ENCODE results near the gene RYR1. TPM values are rescaled to one million over a fixed set of nuclear protein-coding genes. Genes with fewer than 3 reads are reported as not detected.
A peak's percentile ranks its signal among the peaks of the same experiment; 100 is the strongest.
"Not testable (repeated sequence)": the region's sequence is repeated elsewhere in the genome, so short reads cannot be mapped to it uniquely, and the experiment has no call there.

RYR1 gene
- total RNA-seq, 1 experiment from 2014 or later = 0.45 TPM

- not testable (repeated sequence) for H4K20me1 ChIP-seq (ENCODE audit: insufficient read depth, low read depth, low read length); DNase-seq; H3K4me2 ChIP-seq (ENCODE audit: low read depth, low read length, poor library complexity, severe bottlenecking); H3K4me3 ChIP-seq (ENCODE audit: low read length); H3K27ac ChIP-seq (ENCODE audit: low read length); H3K9me2 ChIP-seq (replicated peaks; ENCODE audit: insufficient read depth, low read length); H3K9me3 ChIP-seq (ENCODE audit: low read length); H3K9ac ChIP-seq (ENCODE audit: low read length); H3K79me2 ChIP-seq (ENCODE audit: low read length); H3K27me3 ChIP-seq (ENCODE audit: low read length); H3K36me3 ChIP-seq (ENCODE audit: insufficient read depth, low read length); H2AFZ ChIP-seq (ENCODE audit: low read length)
- peaks cover 31% of the 10 kb centered on the region for H3K4me1 ChIP-seq (ENCODE audit: low read length)
These were observed 119.7 kb downstream of the RYR1 start for GRCh38 chr19:38553239-38553638.

- no peaks in the 10 kb centered on the region for H3K36me3 ChIP-seq (ENCODE audit: insufficient read depth, low read length)
- H2AFZ ChIP-seq (ENCODE audit: low read length) = peak overlapping the region; percentile 74
- no peaks in the 10 kb centered on the region for H3K9me2 ChIP-seq (replicated peaks; ENCODE audit: insufficient read depth, low read length)
- no peaks in the 10 kb centered on the region for H3K9me3 ChIP-seq (ENCODE audit: low read length)
- H3K79me2 ChIP-seq (ENCODE audit: low read length) = no peaks in the 10 kb centered on the region
- H3K4me3 ChIP-seq (ENCODE audit: low read length) = no peak overlapping the region
- no peaks in the 10 kb centered on the region for H3K27me3 ChIP-seq (ENCODE audit: low read length)
- peak overlapping the region; percentile 42 for H3K4me2 ChIP-seq (ENCODE audit: low read depth, low read length, poor library complexity, severe bottlenecking)
- H4K20me1 ChIP-seq (ENCODE audit: insufficient read depth, low read depth, low read length) = no peaks in the 10 kb centered on the region
- peak overlapping the region; percentile 86 for H3K27ac ChIP-seq (ENCODE audit: low read length)
- H3K4me1 ChIP-seq (ENCODE audit: low read length) = peaks cover 40% of the 10 kb centered on the region
- H3K9ac ChIP-seq (ENCODE audit: low read length) = peak overlapping the region; percentile 32; the same call in 1 of the 2 replicates
- DNase-seq = peak; percentile 79
These were observed 121.2 kb downstream of the RYR1 start for GRCh38 chr19:38554676-38555141.

- Histone ChIP-seq H3K79me2 (ENCODE audit: low read length) (no peaks in the 10 kb centered on the region), H3K27ac (ENCODE audit: low read length) (peak overlapping the region; percentile 86), H3K27me3 (ENCODE audit: low read length) (no peaks in the 10 kb centered on the region), H4K20me1 (ENCODE audit: insufficient read depth, low read depth, low read length) (no peaks in the 10 kb centered on the region), H2AFZ (ENCODE audit: low read length) (peak overlapping the region; percentile 74), H3K9me3 (ENCODE audit: low read length) (no peaks in the 10 kb centered on the region), H3K4me2 (ENCODE audit: low read depth, low read length, poor library complexity, severe bottlenecking) (peak overlapping the region; percentile 42), H3K36me3 (ENCODE audit: insufficient read depth, low read length) (no peaks in the 10 kb centered on the region), H3K9ac (ENCODE audit: low read length) (peak overlapping the region; percentile 32; the same call in 1 of the 2 replicates), H3K4me3 (ENCODE audit: low read length) (no peak overlapping the region), H3K4me1 (ENCODE audit: low read length) (peaks cover 45% of the 10 kb centered on the region), H3K9me2 (replicated peaks; ENCODE audit: insufficient read depth, low read length) (no peaks in the 10 kb centered on the region)
- peak; percentile 74 for DNase-seq
These were observed 121.7 kb downstream of the RYR1 start for GRCh38 chr19:38555200-38555599.

GRCh38 chr19:38556521-38557174 lies 123.2 kb downstream of the RYR1 start:
- H4K20me1 ChIP-seq (ENCODE audit: insufficient read depth, low read depth, low read length) = no peaks in the 10 kb centered on the region
- H3K4me3 ChIP-seq (ENCODE audit: low read length) = peak overlapping the region; percentile 45; the same call in 1 of the 2 replicates
- H2AFZ ChIP-seq (ENCODE audit: low read length) = peak overlapping the region; percentile 96
- H3K9me3 ChIP-seq (ENCODE audit: low read length) = no peaks in the 10 kb centered on the region
- peak overlapping the region; percentile 86 for H3K27ac ChIP-seq (ENCODE audit: low read length)
- DNase-seq = peak; percentile 88
- H3K4me1 ChIP-seq (ENCODE audit: low read length) = peaks cover 56% of the 10 kb centered on the region
- H3K4me2 ChIP-seq (ENCODE audit: low read depth, low read length, poor library complexity, severe bottlenecking) = peak overlapping the region; percentile 66
- H3K9me2 ChIP-seq (replicated peaks; ENCODE audit: insufficient read depth, low read length) = no peaks in the 10 kb centered on the region
- no peaks in the 10 kb centered on the region for H3K27me3 ChIP-seq (ENCODE audit: low read length)
- H3K9ac ChIP-seq (ENCODE audit: low read length) = peak overlapping the region; percentile 63
- H3K36me3 ChIP-seq (ENCODE audit: insufficient read depth, low read length) = no peaks in the 10 kb centered on the region
- H3K79me2 ChIP-seq (ENCODE audit: low read length) = no peaks in the 10 kb centered on the region

GRCh38 chr19:38557205-38557799 lies 123.8 kb downstream of the RYR1 start:
- Histone ChIP-seq H3K79me2 (ENCODE audit: low read length) (no peaks in the 10 kb centered on the region), H3K4me1 (ENCODE audit: low read length) (peaks cover 63% of the 10 kb centered on the region), H4K20me1 (ENCODE audit: insufficient read depth, low read depth, low read length) (no peaks in the 10 kb centered on the region), H3K9me3 (ENCODE audit: low read length) (no peaks in the 10 kb centered on the region), H2AFZ (ENCODE audit: low read length) (peak overlapping the region; percentile 96), H3K4me2 (ENCODE audit: low read depth, low read length, poor library complexity, severe bottlenecking) (peak overlapping the region; percentile 66), H3K27ac (ENCODE audit: low read length) (peak overlapping the region; percentile 86), H3K4me3 (ENCODE audit: low read length) (peak overlapping the region; percentile 45; the same call in 1 of the 2 replicates), H3K36me3 (ENCODE audit: insufficient read depth, low read length) (no peaks in the 10 kb centered on the region), H3K9ac (ENCODE audit: low read length) (peak overlapping the region; percentile 63), H3K9me2 (replicated peaks; ENCODE audit: insufficient read depth, low read length) (no peaks in the 10 kb centered on the region), H3K27me3 (ENCODE audit: low read length) (no peaks in the 10 kb centered on the region)
- DNase-seq = peak; percentile 89

- DNase-seq; H2AFZ ChIP-seq (ENCODE audit: low read length); H3K4me3 ChIP-seq (ENCODE audit: low read length); H3K27me3 ChIP-seq (ENCODE audit: low read length); H3K36me3 ChIP-seq (ENCODE audit: insufficient read depth, low read length); H3K9me2 ChIP-seq (replicated peaks; ENCODE audit: insufficient read depth, low read length); H3K9me3 ChIP-seq (ENCODE audit: low read length); H3K79me2 ChIP-seq (ENCODE audit: low read length); H4K20me1 ChIP-seq (ENCODE audit: insufficient read depth, low read depth, low read length): not testable (repeated sequence)
- peak overlapping the region; percentile 99 for H3K27ac ChIP-seq (ENCODE audit: low read length)
- H3K9ac ChIP-seq (ENCODE audit: low read length) = peak overlapping the region; percentile 66; the same call in 1 of the 2 replicates
- peak overlapping the region; percentile 76 for H3K4me2 ChIP-seq (ENCODE audit: low read depth, low read length, poor library complexity, severe bottlenecking)
- H3K4me1 ChIP-seq (ENCODE audit: low read length) = peaks cover 70% of the 10 kb centered on the region
These were observed 125.4 kb downstream of the RYR1 start for GRCh38 chr19:38558933-38559332.

- Histone ChIP-seq H3K4me2 (ENCODE audit: low read depth, low read length, poor library complexity, severe bottlenecking) (peak overlapping the region; percentile 76), H3K27ac (ENCODE audit: low read length) (peak overlapping the region; percentile 99), H3K9me3 (ENCODE audit: low read length) (no peaks in the 10 kb centered on the region), H3K27me3 (ENCODE audit: low read length) (no peaks in the 10 kb centered on the region), H3K4me3 (ENCODE audit: low read length) (peak overlapping the region; percentile 42), H3K9ac (ENCODE audit: low read length) (peak overlapping the region; percentile 66), H4K20me1 (ENCODE audit: insufficient read depth, low read depth, low read length) (no peaks in the 10 kb centered on the region), H3K9me2 (replicated peaks; ENCODE audit: insufficient read depth, low read length) (no peaks in the 10 kb centered on the region), H3K4me1 (ENCODE audit: low read length) (peaks cover 69% of the 10 kb centered on the region), H3K36me3 (ENCODE audit: insufficient read depth, low read length) (no peaks in the 10 kb centered on the region), H2AFZ (ENCODE audit: low read length) (peak overlapping the region; percentile 67; the same call in 1 of the 2 replicates), H3K79me2 (ENCODE audit: low read length) (no peaks in the 10 kb centered on the region)
- DNase-seq = peak; percentile 94
These were observed 126.2 kb downstream of the RYR1 start for GRCh38 chr19:38559428-38560401.

All from Karpas-422 (cell line).